GM06990 (cell line): Measurements from ENCODE around the gene SNAPC4.

Experiments
- DNase-seq: peaks from one replicate; pipeline ENCODE4 v3.0.0-alpha.2; 2011; ENCODE audit not compliant: insufficient read length; ENCODE audit errors: extremely low read depth
- H3K27me3 ChIP-seq: replicated peaks from 2 replicates; pipeline ENCODE4 v1.6.0; 2011; ENCODE audit warnings: low read length; ENCODE audit not compliant: control insufficient read depth, insufficient read depth
- H3K36me3 ChIP-seq: 2 replicates; pipeline ENCODE4 v1.5.1; 2011; ENCODE audit warnings: low read length; ENCODE audit not compliant: control insufficient read depth, insufficient read depth
- H3K4me3 ChIP-seq: replicated peaks from 2 replicates; pipeline ENCODE4 v1.5.1; 2011; ENCODE audit warnings: low read depth, mild to moderate bottlenecking, control low read depth, low read length
- CTCF ChIP-seq: IDR thresholded peaks from 2 replicates; pipeline ENCODE4 v1.5.1; 2011; ENCODE audit warnings: low read length, control low read depth, mild to moderate bottlenecking, inconsistent platforms; ENCODE audit not compliant: insufficient read depth, poor library complexity, severe bottlenecking

The SNAPC4 gene

GRCh38 chr9:136381311-136381710 is 18.7 kb downstream of the SNAPC4 start:
- DNase-seq, result no peak
- no peak overlapping the region for H3K4me3 ChIP-seq
- H3K36me3 ChIP-seq, result peaks cover 37% of the 10 kb centered on the region
- TF ChIP-seq CTCF, result no peak
- H3K27me3 ChIP-seq, result no peaks in the 10 kb centered on the region

- peaks cover 42% of the 10 kb centered on the region for H3K36me3 ChIP-seq
- H3K4me3 ChIP-seq, result no peak overlapping the region
- TF ChIP-seq CTCF, result no peak
- DNase-seq, result no peak
- H3K27me3 ChIP-seq, result no peaks in the 10 kb centered on the region
These were observed 19.6 kb downstream of the SNAPC4 start for GRCh38 chr9:136380381-136380780.

DNA sequence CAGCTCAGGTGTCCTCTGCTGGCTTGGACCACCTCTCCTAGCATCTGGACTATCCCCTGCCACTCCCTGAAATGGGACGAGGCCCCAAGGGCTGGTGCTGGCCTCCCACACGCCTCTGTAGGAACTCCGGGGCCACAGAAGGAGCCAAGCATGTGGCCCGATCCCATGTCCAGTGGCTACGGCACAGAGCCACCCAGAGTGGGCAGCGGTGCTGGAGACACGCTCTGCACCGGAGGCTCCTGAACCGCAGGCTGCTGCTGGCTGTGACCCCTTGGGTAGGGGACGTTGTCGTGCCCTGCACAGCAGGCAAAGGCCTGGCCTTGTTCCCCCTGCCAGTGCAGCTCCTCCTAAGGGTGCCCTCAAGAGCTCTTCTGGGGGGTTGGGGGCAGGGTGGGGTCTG is 20.1 kb downstream of the SNAPC4 start:
- Histone ChIP-seq H3K4me3 (no peak overlapping the region), H3K36me3 (peaks cover 45% of the 10 kb centered on the region), H3K27me3 (no peaks in the 10 kb centered on the region)
- TF ChIP-seq CTCF, result no peak
- DNase-seq, result no peak

DNA sequence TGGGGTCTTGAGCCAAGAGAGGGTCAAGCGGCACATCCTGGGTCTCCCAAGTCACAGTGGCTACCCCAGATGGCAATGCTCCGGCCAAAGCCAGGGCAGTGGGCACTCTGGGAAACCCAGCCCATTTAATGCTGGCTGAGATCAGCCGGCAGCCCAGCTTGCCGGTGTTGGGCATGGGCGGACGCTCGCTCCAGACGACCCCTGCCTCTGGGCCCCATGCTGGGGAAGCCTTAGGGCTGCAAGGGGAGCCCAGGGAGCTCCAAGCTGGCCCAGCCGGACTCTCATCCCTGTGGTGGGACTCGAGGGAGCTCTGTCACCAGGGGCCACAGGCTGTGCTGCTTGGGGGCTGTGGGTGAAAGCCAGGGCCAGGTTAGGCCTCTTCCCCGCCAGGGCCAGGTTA is 20.6 kb downstream of the SNAPC4 start:
- H3K36me3 ChIP-seq, result peaks cover 45% of the 10 kb centered on the region
- no peak overlapping the region for H3K4me3 ChIP-seq
- no peak for TF ChIP-seq CTCF
- no peak for DNase-seq
- no peaks in the 10 kb centered on the region for H3K27me3 ChIP-seq

DNA sequence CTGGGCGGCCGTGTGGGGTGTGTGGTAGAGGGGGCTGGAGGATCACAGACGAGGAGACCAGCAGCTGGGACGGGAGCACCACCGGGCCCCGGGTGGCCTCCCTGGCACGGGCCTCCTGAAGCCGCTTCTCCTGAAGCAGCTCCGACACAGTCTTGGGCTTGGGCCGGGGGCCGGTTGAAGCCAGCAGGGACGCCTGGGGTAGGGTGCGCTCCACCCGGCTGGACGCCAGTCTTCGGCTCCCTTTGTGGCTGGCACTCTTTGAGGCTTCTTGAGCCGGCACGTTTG is 21.0 kb downstream of the SNAPC4 start:
- H3K36me3 ChIP-seq, result peaks cover 45% of the 10 kb centered on the region
- H3K27me3 ChIP-seq, result no peaks in the 10 kb centered on the region
- no peak overlapping the region for H3K4me3 ChIP-seq
- no peak for TF ChIP-seq CTCF
- DNase-seq, result no peak

DNA sequence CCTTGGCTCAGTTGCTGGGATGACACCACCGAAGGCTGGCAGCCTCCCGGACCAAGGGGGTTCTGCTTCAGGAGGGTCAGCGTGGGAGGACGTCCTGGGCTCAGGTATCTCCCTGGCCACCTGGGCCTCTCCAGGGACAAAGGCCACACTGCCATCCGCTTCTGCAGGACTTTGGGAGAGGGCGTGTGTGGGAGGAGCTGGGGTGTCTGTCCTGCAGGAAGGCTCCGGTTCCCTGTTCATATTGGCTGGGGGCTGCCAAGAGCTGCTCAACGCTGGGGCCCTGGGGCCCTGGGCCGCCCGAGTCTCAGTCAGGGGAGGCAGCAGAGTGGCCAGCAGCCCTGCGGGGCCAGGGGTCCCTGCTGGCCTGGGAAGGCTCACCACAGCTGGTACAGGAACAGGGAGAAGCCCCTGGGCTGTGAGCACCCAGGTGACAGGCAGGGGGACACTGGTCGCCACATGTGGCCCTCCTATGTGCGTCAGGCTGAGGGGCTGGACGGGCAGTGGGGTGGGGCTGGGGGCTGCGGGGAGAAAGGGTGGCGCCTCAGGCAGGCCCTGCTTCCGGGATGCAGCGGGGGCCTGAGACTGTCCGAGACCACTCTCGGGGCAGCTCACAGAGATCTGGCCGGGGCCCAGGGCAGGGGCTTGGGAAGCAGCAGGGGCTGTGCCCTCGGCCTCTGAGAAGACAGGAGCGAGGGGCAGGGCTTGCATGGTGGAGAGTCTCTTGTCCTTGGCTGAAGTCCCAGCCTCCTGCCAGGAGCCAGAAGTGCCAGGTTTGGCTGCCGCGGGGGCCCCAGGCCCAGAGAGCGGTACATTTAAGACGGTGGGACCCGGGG is 21.6 kb downstream of the SNAPC4 start:
- TF ChIP-seq CTCF, result no peak
- no peak for DNase-seq
- Histone ChIP-seq H3K27me3 (no peaks in the 10 kb centered on the region), H3K36me3 (peaks cover 45% of the 10 kb centered on the region), H3K4me3 (no peak overlapping the region)
